Measurements from ENCODE around the gene SLX9.

The SLX9 gene

GRCh38 chr21:44913425-44914175 is 26.2 kb upstream of the SLX9 start:
- no peaks in the 10 kb centered on the region for H3K36me3 ChIP-seq
- no peaks in the 10 kb centered on the region for H3K4me1 ChIP-seq
- no peak for DNase-seq
- H3K27me3 ChIP-seq, result peaks cover 11% of the 10 kb centered on the region
- no peaks in the 10 kb centered on the region for H3K9me3 ChIP-seq
- no peak for TF ChIP-seq CTCF (IDR thresholded peaks at IDR 0.05; ENCODE audit: low read depth, low read length)
- H3K4me3 ChIP-seq (ENCODE audit: low read depth, low read length), result no peak overlapping the region

- Histone ChIP-seq H3K27me3 (peaks cover 16% of the 10 kb centered on the region), H3K9me3 (no peaks in the 10 kb centered on the region), H3K4me1 (no peaks in the 10 kb centered on the region), H3K4me3 (ENCODE audit: low read depth, low read length) (no peak overlapping the region), H3K36me3 (no peaks in the 10 kb centered on the region)
- DNase-seq, result no peak
- no peak for TF ChIP-seq CTCF (IDR thresholded peaks at IDR 0.05; ENCODE audit: low read depth, low read length)
Observed at GRCh38 chr21:44914176-44914874, 25.5 kb upstream of the SLX9 start.

GRCh38 chr21:44916965-44917364 is 22.9 kb upstream of the SLX9 start:
- Histone ChIP-seq H3K27me3 (peaks cover 42% of the 10 kb centered on the region), H3K4me3 (ENCODE audit: low read depth, low read length) (no peak overlapping the region), H3K36me3 (no peaks in the 10 kb centered on the region), H3K4me1 (no peaks in the 10 kb centered on the region), H3K9me3 (no peaks in the 10 kb centered on the region)
- TF ChIP-seq CTCF (IDR thresholded peaks at IDR 0.05; ENCODE audit: low read depth, low read length), result no peak
- no peak for DNase-seq

GRCh38 chr21:44917446-44918106 is 22.3 kb upstream of the SLX9 start:
- H3K36me3 ChIP-seq, result no peaks in the 10 kb centered on the region
- no peaks in the 10 kb centered on the region for H3K4me1 ChIP-seq
- H3K9me3 ChIP-seq, result no peaks in the 10 kb centered on the region
- H3K27me3 ChIP-seq, result peaks cover 48% of the 10 kb centered on the region
- DNase-seq, result no peak
- no peak overlapping the region for H3K4me3 ChIP-seq (ENCODE audit: low read depth, low read length)
- no peak for TF ChIP-seq CTCF (IDR thresholded peaks at IDR 0.05; ENCODE audit: low read depth, low read length)

- DNase-seq, result no peak
- no peak for TF ChIP-seq CTCF (IDR thresholded peaks at IDR 0.05; ENCODE audit: low read depth, low read length)
- Histone ChIP-seq H3K36me3 (no peaks in the 10 kb centered on the region), H3K4me1 (no peaks in the 10 kb centered on the region), H3K4me3 (ENCODE audit: low read depth, low read length) (no peak overlapping the region), H3K27me3 (peaks cover 54% of the 10 kb centered on the region), H3K9me3 (no peaks in the 10 kb centered on the region)
Observed at GRCh38 chr21:44918107-44918470, 21.7 kb upstream of the SLX9 start.
